ENCODE measurements around the gene SASH1.

DNA sequence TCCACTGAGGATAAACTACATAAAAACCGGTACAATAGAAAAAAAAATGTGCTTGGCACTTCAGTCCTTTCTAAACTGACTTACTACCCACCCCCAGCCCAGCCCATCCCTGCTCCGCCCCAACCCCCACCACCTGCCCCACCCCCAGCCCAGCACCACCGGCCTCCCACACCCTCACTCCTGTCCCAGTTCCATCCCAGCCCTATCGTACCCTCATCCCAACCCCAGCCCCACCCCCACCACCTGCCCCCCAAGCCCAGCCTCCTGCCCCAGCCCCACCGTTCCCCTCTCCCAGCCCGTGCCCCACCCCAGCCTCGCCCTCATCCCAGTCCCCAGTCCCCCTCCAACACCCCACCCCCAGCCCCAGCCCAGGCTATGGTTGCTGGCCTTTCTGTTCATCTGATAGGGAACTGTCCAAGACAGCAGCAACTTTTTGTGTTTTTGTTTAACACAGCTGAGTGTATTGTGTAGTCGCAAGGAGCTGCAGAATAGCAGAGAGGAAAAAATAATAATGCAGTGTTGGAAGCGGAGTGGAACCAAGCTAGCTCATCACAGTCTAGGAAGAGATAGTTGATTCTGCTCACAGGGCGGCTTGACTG is 61.9 kb downstream of the SASH1 start:
- TF ChIP-seq FOXK2 (IDR thresholded peaks at IDR 0.05) (no peak), NFRKB (IDR thresholded peaks at IDR 0.05) (no peak), FOXM1 (IDR thresholded peaks at IDR 0.05; ENCODE audit: borderline replicate concordance) (no peak), BHLHE40 (IDR thresholded peaks at IDR 0.05; ENCODE audit: borderline replicate concordance) (no peak), CTBP1 (IDR thresholded peaks at IDR 0.05; ENCODE audit: borderline replicate concordance) (no peak), ARNT (IDR thresholded peaks at IDR 0.05) (no peak), L3MBTL2 (conservative IDR thresholded peaks at IDR 0.05) (no peak), SUZ12 (IDR thresholded peaks at IDR 0.05) (no peak), TARDBP (IDR thresholded peaks at IDR 0.05) (no peak), LEF1 (IDR thresholded peaks at IDR 0.05; ENCODE audit: borderline replicate concordance) (no peak)
- TF ChIP-seq, protein P1, sequence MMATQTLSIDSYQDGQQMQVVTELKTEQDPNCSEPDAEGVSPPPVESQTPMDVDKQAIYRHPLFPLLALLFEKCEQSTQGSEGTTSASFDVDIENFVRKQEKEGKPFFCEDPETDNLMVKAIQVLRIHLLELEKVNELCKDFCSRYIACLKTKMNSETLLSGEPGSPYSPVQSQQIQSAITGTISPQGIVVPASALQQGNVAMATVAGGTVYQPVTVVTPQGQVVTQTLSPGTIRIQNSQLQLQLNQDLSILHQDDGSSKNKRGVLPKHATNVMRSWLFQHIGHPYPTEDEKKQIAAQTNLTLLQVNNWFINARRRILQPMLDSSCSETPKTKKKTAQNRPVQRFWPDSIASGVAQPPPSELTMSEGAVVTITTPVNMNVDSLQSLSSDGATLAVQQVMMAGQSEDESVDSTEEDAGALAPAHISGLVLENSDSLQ (IDR thresholded peaks at IDR 0.05) = no peak
